Measurements from ENCODE around the gene MYH7B. TPM values are rescaled to one million over a fixed set of nuclear protein-coding genes. Genes with fewer than 3 reads are reported as not detected.
A peak's percentile ranks its signal among the peaks of the same experiment; 100 is the strongest.

The MYH7B gene
- total RNA-seq, 1 experiment from 2014 or later = 0.05 TPM

- DNase-seq (ENCODE audit: extremely low read depth, low read depth) = no peak
Measured at GRCh38 chr20:34943808-34944567, 11.7 kb upstream of the MYH7B start.

GRCh38 chr20:34945315-34946077 lies 10.2 kb upstream of the MYH7B start:
- DNase-seq (ENCODE audit: extremely low read depth, low read depth) = no peak

GRCh38 chr20:34946661-34947060 lies 9.0 kb upstream of the MYH7B start:
- no peak for DNase-seq (ENCODE audit: extremely low read depth, low read depth)

GRCh38 chr20:34947336-34947735 lies 8.3 kb upstream of the MYH7B start:
- DNase-seq (ENCODE audit: extremely low read depth, low read depth) = no peak

- no peak for DNase-seq (ENCODE audit: extremely low read depth, low read depth)
Measured at GRCh38 chr20:34948030-34948429, 7.6 kb upstream of the MYH7B start.

GRCh38 chr20:34949120-34949519 lies 6.5 kb upstream of the MYH7B start:
- DNase-seq (ENCODE audit: extremely low read depth, low read depth) = no peak

- DNase-seq (ENCODE audit: extremely low read depth, low read depth) = no peak
Measured at GRCh38 chr20:34951252-34951651, 4.4 kb upstream of the MYH7B start.

- no peak for DNase-seq (ENCODE audit: extremely low read depth, low read depth)
Measured at GRCh38 chr20:34951652-34952051, 4.0 kb upstream of the MYH7B start.

- DNase-seq (ENCODE audit: extremely low read depth, low read depth) = no peak
Measured at GRCh38 chr20:34952671-34953070, 3.0 kb upstream of the MYH7B start.

- DNase-seq (ENCODE audit: extremely low read depth, low read depth) = no peak
Measured at GRCh38 chr20:34953960-34954359, 1.7 kb upstream of the MYH7B start.

- DNase-seq (ENCODE audit: extremely low read depth, low read depth) = peak; percentile 26
Measured at GRCh38 chr20:34954904-34955230, 801 bp upstream of the MYH7B start.

GRCh38 chr20:34956041-34956458 lies 382 bp downstream of the MYH7B start:
- no peak for DNase-seq (ENCODE audit: extremely low read depth, low read depth)

GRCh38 chr20:34956751-34957472 lies 1.2 kb downstream of the MYH7B start:
- DNase-seq (ENCODE audit: extremely low read depth, low read depth) = no peak

GRCh38 chr20:34964486-34964885 lies 8.8 kb downstream of the MYH7B start:
- DNase-seq (ENCODE audit: extremely low read depth, low read depth) = no peak

- no peak for DNase-seq (ENCODE audit: extremely low read depth, low read depth)
Measured at GRCh38 chr20:34965051-34965450, 9.4 kb downstream of the MYH7B start.

GRCh38 chr20:34967421-34967820 lies 11.8 kb downstream of the MYH7B start:
- DNase-seq (ENCODE audit: extremely low read depth, low read depth) = no peak

GRCh38 chr20:34968042-34968775 lies 12.5 kb downstream of the MYH7B start:
- DNase-seq (ENCODE audit: extremely low read depth, low read depth) = no peak

GRCh38 chr20:34970193-34970840 lies 14.6 kb downstream of the MYH7B start:
- no peak for DNase-seq (ENCODE audit: extremely low read depth, low read depth)

- no peak for DNase-seq (ENCODE audit: extremely low read depth, low read depth)
Measured at GRCh38 chr20:34970846-34971560, 15.3 kb downstream of the MYH7B start.

Measured in NCI-H460 (cell line).